Keratinocyte (primary cell): Measurements from ENCODE around the gene DTNB. TPM values are rescaled to one million over a fixed set of nuclear protein-coding genes. Genes with fewer than 3 reads are reported as not detected.

ENCODE experiments used
- DNase-seq: peaks from one replicate; pipeline ENCODE4 v3.0.0-alpha.2; 2011; ENCODE audit warnings: low read depth, missing footprints, low spot score
- FAIRE-seq: peaks from 2 replicates; lab custom pipeline; 2011; peaks lifted over from hg19 to GRCh38; lab: Jason Lieb, UNC
- H2AFZ ChIP-seq: 2 replicates; pipeline ENCODE4 v1.6.0; 2012; ENCODE audit warnings: low read length, control low read depth, inconsistent platforms; ENCODE audit not compliant: control insufficient read depth
- H3K27ac ChIP-seq: 2 replicates; pipeline ENCODE4 v1.5.1; 2011; ENCODE audit warnings: low read length; ENCODE audit not compliant: control insufficient read depth, insufficient read depth
- H3K27me3 ChIP-seq: 3 replicates; pipeline ENCODE4 v1.6.0; 2011; ENCODE audit warnings: low read length; ENCODE audit not compliant: control insufficient read depth, insufficient read depth; ENCODE audit errors: extremely low read depth
- H3K36me3 ChIP-seq, 2 experiments: 2 replicates in 1 of 2; 3 replicates in 1 of 2; pipeline ENCODE4 v1.5.1; 2011; ENCODE audit warnings: low read length in 2 of 2, mild to moderate bottlenecking in 1 of 2; ENCODE audit not compliant: control insufficient read depth in 2 of 2, insufficient read depth in 2 of 2; ENCODE audit errors: extremely low read depth in 1 of 2
- H3K4me1 ChIP-seq: 3 replicates; pipeline ENCODE4 v1.5.1; 2011; ENCODE audit warnings: low read length; ENCODE audit not compliant: control insufficient read depth, insufficient read depth; ENCODE audit errors: extremely low read depth
- H3K4me2 ChIP-seq: 3 replicates; pipeline ENCODE4 v1.6.0; 2011; ENCODE audit warnings: low read depth, low read length; ENCODE audit not compliant: control insufficient read depth, insufficient read depth; ENCODE audit errors: extremely low read depth
- H3K4me3 ChIP-seq, 3 experiments: fragments of 200-600 bp in 1 of 3; sonication (generic) in 1 of 3; 2 replicates in 2 of 3; 3 replicates in 1 of 3; pipeline ENCODE4 v1.5.1; 2011 to 2016; ENCODE audit warnings: low read length in 3 of 3, mild to moderate bottlenecking in 3 of 3, control low read depth in 2 of 3, inconsistent platforms in 1 of 3, low read depth in 1 of 3, mixed read lengths in 1 of 3, mixed run types in 1 of 3, moderate library complexity in 1 of 3; ENCODE audit not compliant: control insufficient read depth in 2 of 3, insufficient read depth in 2 of 3; ENCODE audit errors: extremely low read depth in 1 of 3
- H3K79me2 ChIP-seq: 2 replicates; pipeline ENCODE4 v1.6.0; 2012; ENCODE audit warnings: low read length; ENCODE audit not compliant: control insufficient read depth, insufficient read depth
- H3K9ac ChIP-seq: 3 replicates; pipeline ENCODE4 v1.6.0; 2011; ENCODE audit warnings: low read length; ENCODE audit not compliant: control insufficient read depth, insufficient read depth; ENCODE audit errors: extremely low read depth
- H3K9me1 ChIP-seq: 3 replicates; pipeline ENCODE4 v1.6.0; 2011; ENCODE audit warnings: low read length; ENCODE audit not compliant: control insufficient read depth, insufficient read depth; ENCODE audit errors: extremely low read depth
- H3K9me3 ChIP-seq: 2 replicates; pipeline ENCODE4 v1.5.1; 2012; ENCODE audit warnings: low read depth, low read length; ENCODE audit not compliant: control insufficient read depth
- H4K20me1 ChIP-seq: 3 replicates; pipeline ENCODE4 v1.6.0; 2011; ENCODE audit warnings: low read length; ENCODE audit not compliant: control insufficient read depth, insufficient read depth; ENCODE audit errors: extremely low read depth
- CTCF ChIP-seq, 3 experiments: IDR thresholded peaks in 1 of 3; conservative IDR thresholded peaks in 1 of 3; optimal IDR thresholded peaks in 1 of 3; 2 replicates in 2 of 3; 3 replicates in 1 of 3; pipeline versions ENCODE3 to v1.5.1; 2011; ENCODE audit warnings: low read length in 3 of 3, mild to moderate bottlenecking in 3 of 3, moderate library complexity in 2 of 3, control low read depth in 1 of 3, inconsistent platforms in 1 of 3; ENCODE audit not compliant: insufficient read depth in 2 of 3; ENCODE audit errors: extremely low read depth in 1 of 3
- EZH2 ChIP-seq: IDR thresholded peaks from one replicate; pipeline ENCODE4 v1.6.1; 2012; ENCODE audit warnings: inconsistent platforms, mild to moderate bottlenecking, low read length, moderate library complexity
- dilution Hi-C: fragments of 300-500 bp; cut with MboI; formaldehyde crosslinking; loops from one replicate; pipeline ENCODE4 v1.7.0; 2020; ENCODE audit warnings: low sequenced_read_pairs; ENCODE audit not compliant: extremely low pct_ligation_motif_present
- polyA plus RNA-seq, 5 experiments: library from polyadenylated mRNA; depleted of rRNA in 3 of 5; stranded (reverse) in 3 of 5; stranded (forward) in 1 of 5; unstranded in 1 of 5; fragments of >200 nt; gene quantifications; 1 replicate in 1 of 5; 2 replicates in 3 of 5; 3 replicates in 1 of 5; pipeline versions ENCODE4 v1.2.1 to v1.2.3, GENCODE V29; 2011 to 2012; ENCODE audit warnings: missing spikeins in 2 of 5, low read depth in 1 of 5, low replicate concordance in 1 of 5

Gene DTNB
- polyA plus RNA-seq, 1 donor (not counting 4 experiments of a cell fraction or from before 2014, with no cell fraction given), result 31.5 TPM

- FAIRE-seq (no peak), DNase-seq (no peak)
- H3K36me3 ChIP-seq, result peaks cover 0 to 2% of the 10 kb centered on the region in 2 experiments
- no peaks in the 10 kb centered on the region for H3K9me1 ChIP-seq
- H3K4me3 ChIP-seq, result no peak overlapping the region
- no peak overlapping the region for H3K4me2 ChIP-seq
- H2AFZ ChIP-seq, result no peak overlapping the region
- H3K4me1 ChIP-seq, result no peaks in the 10 kb centered on the region
- no peak overlapping the region for H3K27ac ChIP-seq
- H3K79me2 ChIP-seq, result no peaks in the 10 kb centered on the region
- dilution Hi-C loops, result no loop called here
- no peak overlapping the region for H3K9ac ChIP-seq
- H3K9me3 ChIP-seq, result no peaks in the 10 kb centered on the region
- TF ChIP-seq CTCF (optimal IDR thresholded peaks at IDR 0.05 in 1 of 3, IDR thresholded peaks at IDR 0.05 in 1 of 3, conservative IDR thresholded peaks at IDR 0.05 in 1 of 3; ENCODE audit: extremely low read depth in 1 of 3, insufficient read depth in 2 of 3, low read length in 3 of 3), result no peak
- TF ChIP-seq EZH2, result no peak
- H3K27me3 ChIP-seq, result no peaks in the 10 kb centered on the region
- H4K20me1 ChIP-seq, result no peaks in the 10 kb centered on the region
These were observed 178.8 kb downstream of the DTNB start for GRCh38 chr2:25494616-25495015.

- H3K79me2 ChIP-seq, result no peaks in the 10 kb centered on the region
- no peaks in the 10 kb centered on the region for H3K4me1 ChIP-seq
- no peak overlapping the region for H3K9ac ChIP-seq
- H2AFZ ChIP-seq, result no peak overlapping the region
- H4K20me1 ChIP-seq, result no peaks in the 10 kb centered on the region
- TF ChIP-seq CTCF (optimal IDR thresholded peaks at IDR 0.05 in 1 of 3, IDR thresholded peaks at IDR 0.05 in 1 of 3, conservative IDR thresholded peaks at IDR 0.05 in 1 of 3; ENCODE audit: extremely low read depth in 1 of 3, insufficient read depth in 2 of 3, low read length in 3 of 3) (no peak), EZH2 (no peak)
- H3K27me3 ChIP-seq, result no peaks in the 10 kb centered on the region
- H3K9me3 ChIP-seq, result no peaks in the 10 kb centered on the region
- H3K36me3 ChIP-seq, result no peaks in the 10 kb centered on the region
- H3K4me2 ChIP-seq, result no peak overlapping the region
- dilution Hi-C loops, result no loop called here
- no peak overlapping the region for H3K27ac ChIP-seq
- H3K4me3 ChIP-seq, result no peak overlapping the region
- FAIRE-seq (no peak), DNase-seq (no peak)
- H3K9me1 ChIP-seq, result no peaks in the 10 kb centered on the region
These were observed 180.2 kb downstream of the DTNB start for GRCh38 chr2:25493207-25493606.
